ENCODE data around the gene ZBTB12.
A peak's percentile ranks its signal among the peaks of the same experiment; 100 is the strongest.

The ZBTB12 gene

DNA sequence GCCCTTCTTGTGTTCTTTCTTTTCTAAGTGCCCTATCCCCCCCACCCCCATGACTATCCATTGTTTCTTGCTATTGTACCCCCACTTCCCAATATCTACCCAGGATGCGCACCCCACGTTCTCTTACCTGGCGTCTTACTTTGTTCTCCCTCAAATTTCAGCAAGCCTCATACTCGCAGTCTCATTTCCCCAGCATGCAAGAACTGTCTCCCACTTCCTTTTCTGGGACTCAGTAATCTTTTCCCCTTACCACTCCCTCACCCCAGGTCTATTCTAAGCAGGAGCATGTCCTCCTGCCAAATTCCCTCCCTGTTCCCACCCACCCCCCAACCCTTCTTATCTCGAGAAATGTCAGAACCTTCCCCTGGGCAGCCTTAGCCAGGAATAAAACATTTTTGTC lies 2.7 kb downstream of the ZBTB12 start:
- Histone ChIP-seq H3K79me2 (no peaks in the 10 kb centered on the region), H3K4me2 (ENCODE audit: low read length) (no peak overlapping the region), H3K27me3 (ENCODE audit: control insufficient read depth, insufficient read depth, low read length) (no peaks in the 10 kb centered on the region), H3K4me1 (peaks cover 11% of the 10 kb centered on the region), H3K36me3 (ENCODE audit: control insufficient read depth, insufficient read depth, low read length) (no peaks in the 10 kb centered on the region), H3K27ac (no peak overlapping the region), H3K9me3 (ENCODE audit: control insufficient read depth, low read length) (no peaks in the 10 kb centered on the region), H2AFZ (no peak overlapping the region), H3K9ac (no peak overlapping the region), H3K4me3 (ENCODE audit: low read depth, low read length) (no peak overlapping the region)
- TF ChIP-seq, protein P1, sequence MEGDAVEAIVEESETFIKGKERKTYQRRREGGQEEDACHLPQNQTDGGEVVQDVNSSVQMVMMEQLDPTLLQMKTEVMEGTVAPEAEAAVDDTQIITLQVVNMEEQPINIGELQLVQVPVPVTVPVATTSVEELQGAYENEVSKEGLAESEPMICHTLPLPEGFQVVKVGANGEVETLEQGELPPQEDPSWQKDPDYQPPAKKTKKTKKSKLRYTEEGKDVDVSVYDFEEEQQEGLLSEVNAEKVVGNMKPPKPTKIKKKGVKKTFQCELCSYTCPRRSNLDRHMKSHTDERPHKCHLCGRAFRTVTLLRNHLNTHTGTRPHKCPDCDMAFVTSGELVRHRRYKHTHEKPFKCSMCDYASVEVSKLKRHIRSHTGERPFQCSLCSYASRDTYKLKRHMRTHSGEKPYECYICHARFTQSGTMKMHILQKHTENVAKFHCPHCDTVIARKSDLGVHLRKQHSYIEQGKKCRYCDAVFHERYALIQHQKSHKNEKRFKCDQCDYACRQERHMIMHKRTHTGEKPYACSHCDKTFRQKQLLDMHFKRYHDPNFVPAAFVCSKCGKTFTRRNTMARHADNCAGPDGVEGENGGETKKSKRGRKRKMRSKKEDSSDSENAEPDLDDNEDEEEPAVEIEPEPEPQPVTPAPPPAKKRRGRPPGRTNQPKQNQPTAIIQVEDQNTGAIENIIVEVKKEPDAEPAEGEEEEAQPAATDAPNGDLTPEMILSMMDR (IDR thresholded peaks at IDR 0.05) = no peak

DNA sequence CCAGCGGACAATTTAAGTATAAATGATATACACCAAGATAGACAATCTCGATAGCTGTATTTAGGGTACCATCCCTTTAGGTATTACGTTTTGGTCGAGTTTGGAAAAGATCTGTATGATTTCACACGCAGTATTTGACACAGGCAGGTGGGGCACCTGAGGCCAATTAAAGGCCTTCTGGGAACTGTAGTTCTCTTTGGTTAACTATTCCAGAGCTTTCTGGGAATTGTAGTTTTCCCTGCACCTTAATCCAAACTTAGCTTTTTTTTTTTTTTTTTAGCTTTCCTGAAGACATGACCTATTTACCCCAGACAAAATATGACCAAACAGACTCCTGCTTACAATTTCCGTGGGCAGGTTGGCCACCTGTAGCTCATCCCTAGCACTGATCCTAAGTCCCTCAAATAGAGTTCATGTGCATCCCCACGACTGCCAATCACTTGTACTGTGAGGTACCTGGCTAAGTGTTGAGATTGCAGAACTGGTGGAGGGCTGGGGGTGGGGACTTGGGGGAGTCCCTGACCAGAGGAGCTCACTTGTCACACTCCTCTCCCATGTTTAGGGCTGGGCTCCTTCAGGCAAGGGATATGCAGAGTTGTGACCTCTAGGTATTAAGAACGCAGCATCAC lies 3.4 kb downstream of the ZBTB12 start:
- Histone ChIP-seq H3K4me3 (ENCODE audit: low read depth, low read length) (peak overlapping the region; percentile 87), H3K4me2 (ENCODE audit: low read length) (peak overlapping the region; percentile 78), H3K9ac (no peak overlapping the region), H2AFZ (peak overlapping the region; percentile 89), H3K36me3 (ENCODE audit: control insufficient read depth, insufficient read depth, low read length) (no peaks in the 10 kb centered on the region), H3K27me3 (ENCODE audit: control insufficient read depth, insufficient read depth, low read length) (no peaks in the 10 kb centered on the region), H3K79me2 (no peaks in the 10 kb centered on the region), H3K9me3 (ENCODE audit: control insufficient read depth, low read length) (no peaks in the 10 kb centered on the region), H3K4me1 (peaks cover 11% of the 10 kb centered on the region), H3K27ac (peak overlapping the region; percentile 82)
- TF ChIP-seq, protein P1 (IDR thresholded peaks at IDR 0.05) = no peak

DNA sequence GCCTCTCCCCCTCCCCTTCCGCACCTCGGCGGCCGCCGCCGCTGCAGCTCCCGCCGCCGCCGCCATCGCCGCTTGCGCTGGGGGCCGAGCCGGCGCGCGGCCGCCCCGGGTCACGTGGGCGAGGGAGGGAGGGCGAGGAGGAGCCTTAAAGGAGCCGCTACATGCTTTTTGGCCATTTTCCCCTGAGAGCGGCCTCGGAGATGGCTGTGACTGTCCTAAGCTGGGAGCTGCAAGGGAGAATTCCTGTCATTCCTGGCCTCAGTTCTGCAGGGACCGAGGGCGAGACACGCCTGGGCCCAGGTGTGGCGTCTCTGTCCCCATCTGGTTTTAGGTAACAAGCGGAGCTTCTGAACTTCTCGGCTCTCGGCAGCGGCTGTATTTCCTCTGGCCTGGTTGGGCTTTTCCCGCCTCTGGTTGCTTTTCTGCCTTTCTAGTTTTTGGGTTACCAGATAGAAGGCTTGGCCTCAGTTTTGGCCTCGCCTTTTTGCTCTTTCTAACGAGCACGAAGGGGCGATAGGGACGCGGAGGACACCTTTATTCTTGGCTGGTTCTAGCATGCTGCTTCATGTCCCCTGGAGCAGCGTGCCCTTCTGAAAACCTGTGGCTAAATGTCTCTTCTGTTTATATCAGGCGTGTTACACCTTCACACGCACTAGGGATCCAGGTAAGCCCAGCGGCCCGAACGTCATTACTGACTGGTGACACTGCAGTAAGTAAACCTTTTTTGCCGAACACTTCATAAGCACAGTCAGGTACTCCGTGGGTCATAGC lies 4.1 kb downstream of the ZBTB12 start, which contains the start of gene EHMT2:
Gene EHMT2, minus strand, starts transcription at position 87 of the 771 bp plus-strand sequence. Its CDS starts 21 bp downstream, at position 66.
- peak within 1 kb of the TSS; percentile 78 for H3K4me2 ChIP-seq (ENCODE audit: low read length)
- H3K4me1 ChIP-seq = peaks cover 9% of the 10 kb centered on the region
- H2AFZ ChIP-seq = peak within 1 kb of the TSS; percentile 89
- peak within 1 kb of the TSS; percentile 82 for H3K27ac ChIP-seq
- H3K36me3 ChIP-seq (ENCODE audit: control insufficient read depth, insufficient read depth, low read length) = no peaks in the 10 kb centered on the region
- H3K9ac ChIP-seq = peak within 1 kb of the TSS; percentile 32
- H3K27me3 ChIP-seq (ENCODE audit: control insufficient read depth, insufficient read depth, low read length) = no peaks in the 10 kb centered on the region
- H3K9me3 ChIP-seq (ENCODE audit: control insufficient read depth, low read length) = no peaks in the 10 kb centered on the region
- H3K4me3 ChIP-seq (ENCODE audit: low read depth, low read length) = peak within 1 kb of the TSS; percentile 87
- TF ChIP-seq, protein P1 (IDR thresholded peaks at IDR 0.05) = no peak
- H3K79me2 ChIP-seq = no peaks in the 10 kb centered on the region

DNA sequence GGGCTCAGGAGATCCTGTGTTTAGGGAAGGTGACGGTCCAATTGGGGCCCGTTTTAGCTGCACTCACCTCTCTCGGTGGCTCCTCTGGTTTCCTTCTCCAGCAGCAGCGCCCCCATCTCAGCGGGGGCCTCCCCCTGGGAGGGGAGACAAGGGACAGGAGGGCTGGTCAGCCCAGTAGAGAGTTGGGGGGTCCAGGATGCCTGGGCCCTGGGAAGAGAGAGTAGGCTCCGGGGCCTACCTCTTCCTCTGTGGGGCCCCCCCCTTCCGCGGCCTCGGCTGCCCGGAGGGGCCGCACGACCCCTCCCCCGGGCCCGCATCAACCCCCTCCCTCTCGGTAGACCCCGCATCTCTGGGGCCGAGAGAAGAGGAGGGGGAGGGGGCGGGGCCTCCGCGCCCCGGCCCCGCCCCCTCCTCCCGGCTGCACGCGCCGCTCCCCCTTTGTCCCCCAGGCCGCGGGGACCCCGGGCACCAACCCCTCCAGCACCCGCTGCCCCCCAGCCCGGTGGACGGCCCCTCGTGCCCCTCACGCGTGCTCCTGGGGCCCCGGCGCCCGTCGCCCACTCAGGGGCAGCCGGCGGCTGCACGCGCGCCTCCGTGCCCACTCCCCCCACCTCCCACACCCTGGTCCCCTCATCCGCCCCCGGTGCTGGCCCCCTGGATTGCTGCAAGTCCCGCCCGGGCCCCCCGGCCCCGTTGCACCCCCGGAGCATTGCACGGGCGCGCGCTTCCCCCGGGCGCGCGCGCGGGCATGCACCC lies 4.9 kb downstream of the ZBTB12 start:
- Histone ChIP-seq H3K4me1 (peaks cover 6% of the 10 kb centered on the region), H3K9me3 (ENCODE audit: control insufficient read depth, low read length) (no peaks in the 10 kb centered on the region), H2AFZ (peak overlapping the region; percentile 76), H3K79me2 (no peaks in the 10 kb centered on the region), H3K27me3 (ENCODE audit: control insufficient read depth, insufficient read depth, low read length) (no peaks in the 10 kb centered on the region), H3K27ac (peak overlapping the region; percentile 52), H3K36me3 (ENCODE audit: control insufficient read depth, insufficient read depth, low read length) (no peaks in the 10 kb centered on the region), H3K4me3 (ENCODE audit: low read depth, low read length) (peak overlapping the region; percentile 87), H3K9ac (peak overlapping the region; percentile 32), H3K4me2 (ENCODE audit: low read length) (peak overlapping the region; percentile 70)
- TF ChIP-seq, protein P1 (IDR thresholded peaks at IDR 0.05) = no peak

Data from parathyroid adenoma (tissue), 2 donors.